Astrocyte of the cerebellum (primary cell): ENCODE results near the gene ZNF831.

Experiments used
- DNase-seq: peaks from one replicate; pipeline ENCODE4 v3.0.0-alpha.2; 2011; ENCODE audit warnings: low read depth
- H3K4me3 ChIP-seq: 2 replicates; pipeline ENCODE4 v1.5.1; 2011; ENCODE audit warnings: mild to moderate bottlenecking, low read depth, low read length, moderate library complexity
- in situ Hi-C: cut with HindIII; loops from 2 replicates; pipeline ENCODE4 v1.10.0; 2017; ENCODE audit warnings: low sequenced_read_pairs
- TF ChIP-seq, protein P1 (sequence below): IDR thresholded peaks from 2 replicates; pipeline ENCODE4 v1.5.1; 2012; ENCODE audit warnings: low read length, low read depth, moderate library complexity, mild to moderate bottlenecking; ENCODE audit errors: missing control alignments

The ZNF831 gene

DNA sequence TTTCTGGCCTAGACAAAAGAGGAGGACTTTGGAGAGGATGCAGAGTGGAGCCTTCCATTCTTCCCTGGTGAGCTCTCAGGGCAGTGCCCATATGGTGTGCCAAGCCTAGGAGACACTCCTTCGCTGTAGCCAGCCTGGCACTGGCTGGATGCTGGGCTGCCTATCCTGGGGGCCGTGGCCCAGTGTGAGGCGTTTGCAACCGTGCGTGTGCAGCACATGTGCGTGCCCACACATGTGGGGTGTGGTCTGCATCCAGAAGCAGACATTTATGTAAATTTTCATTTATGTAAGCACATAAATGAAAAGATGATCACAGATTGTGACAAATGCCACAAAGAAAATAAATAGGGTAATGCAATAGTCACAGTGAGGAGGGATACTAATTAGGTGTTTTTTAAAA is 35.8 kb upstream of the ZNF831 start:
- TF ChIP-seq, protein P1, sequence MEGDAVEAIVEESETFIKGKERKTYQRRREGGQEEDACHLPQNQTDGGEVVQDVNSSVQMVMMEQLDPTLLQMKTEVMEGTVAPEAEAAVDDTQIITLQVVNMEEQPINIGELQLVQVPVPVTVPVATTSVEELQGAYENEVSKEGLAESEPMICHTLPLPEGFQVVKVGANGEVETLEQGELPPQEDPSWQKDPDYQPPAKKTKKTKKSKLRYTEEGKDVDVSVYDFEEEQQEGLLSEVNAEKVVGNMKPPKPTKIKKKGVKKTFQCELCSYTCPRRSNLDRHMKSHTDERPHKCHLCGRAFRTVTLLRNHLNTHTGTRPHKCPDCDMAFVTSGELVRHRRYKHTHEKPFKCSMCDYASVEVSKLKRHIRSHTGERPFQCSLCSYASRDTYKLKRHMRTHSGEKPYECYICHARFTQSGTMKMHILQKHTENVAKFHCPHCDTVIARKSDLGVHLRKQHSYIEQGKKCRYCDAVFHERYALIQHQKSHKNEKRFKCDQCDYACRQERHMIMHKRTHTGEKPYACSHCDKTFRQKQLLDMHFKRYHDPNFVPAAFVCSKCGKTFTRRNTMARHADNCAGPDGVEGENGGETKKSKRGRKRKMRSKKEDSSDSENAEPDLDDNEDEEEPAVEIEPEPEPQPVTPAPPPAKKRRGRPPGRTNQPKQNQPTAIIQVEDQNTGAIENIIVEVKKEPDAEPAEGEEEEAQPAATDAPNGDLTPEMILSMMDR: no peak
- H3K4me3 ChIP-seq: no peak overlapping the region
- no peak for DNase-seq
- in situ Hi-C loops: no loop called here

DNA sequence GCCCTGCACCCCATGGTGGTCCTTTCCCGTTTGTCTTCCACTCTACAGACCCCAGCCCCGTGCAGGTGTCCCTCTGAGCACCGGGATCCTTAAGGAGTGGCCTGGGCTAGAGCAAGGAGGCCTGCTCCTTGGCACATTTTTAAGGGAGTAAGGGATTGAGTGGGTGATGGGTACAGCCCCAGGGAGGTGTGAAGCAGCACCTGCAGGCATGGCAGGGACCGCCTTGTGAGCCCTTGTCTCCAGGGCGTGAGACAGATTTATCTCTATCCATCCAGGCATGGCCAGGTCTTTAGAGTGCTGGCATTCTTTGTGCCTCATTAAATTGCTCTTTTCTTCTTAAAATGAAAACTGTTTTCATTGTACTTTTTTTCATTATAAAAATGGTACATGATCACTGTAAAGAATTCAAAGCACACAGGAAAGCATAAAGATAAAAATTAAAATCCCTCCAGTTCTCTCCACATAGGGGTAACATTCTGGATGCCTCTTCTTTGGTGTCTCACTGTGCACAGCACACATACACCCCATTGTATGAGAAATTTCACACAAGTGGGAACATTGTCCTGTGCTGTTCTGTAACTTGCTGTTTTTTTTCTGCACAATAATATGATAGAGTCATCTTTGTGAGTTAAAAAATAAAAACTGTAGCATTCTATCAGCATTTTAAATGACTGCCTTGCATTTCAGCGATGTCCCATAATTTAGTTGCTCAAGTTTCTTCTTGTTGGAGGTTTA is 31.9 kb upstream of the ZNF831 start:
- in situ Hi-C loops: no loop called here
- H3K4me3 ChIP-seq: no peak overlapping the region
- DNase-seq: no peak
- TF ChIP-seq, protein P1: no peak

DNA sequence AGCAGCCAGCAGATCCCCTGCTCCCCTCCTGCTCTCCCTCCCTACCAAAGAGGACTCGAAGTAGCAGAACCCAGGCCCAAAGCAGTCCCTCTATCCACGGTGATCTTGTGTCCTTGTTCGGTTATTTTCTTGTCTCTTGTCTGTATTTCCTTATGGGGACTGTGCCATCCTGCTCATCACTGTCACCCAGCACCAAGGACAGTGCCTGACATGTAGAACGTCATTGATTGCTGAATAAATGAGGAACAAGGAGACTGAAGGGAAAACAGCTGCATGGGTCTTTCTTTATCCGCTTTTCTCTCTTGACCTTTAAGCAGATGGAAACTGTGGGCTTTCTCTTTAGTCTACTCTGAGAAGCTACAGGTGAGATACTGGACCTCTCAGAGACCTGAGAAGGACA is 29.4 kb upstream of the ZNF831 start:
- no peak overlapping the region for H3K4me3 ChIP-seq
- in situ Hi-C loops: no loop called here
- no peak for DNase-seq
- TF ChIP-seq, protein P1: no peak

DNA sequence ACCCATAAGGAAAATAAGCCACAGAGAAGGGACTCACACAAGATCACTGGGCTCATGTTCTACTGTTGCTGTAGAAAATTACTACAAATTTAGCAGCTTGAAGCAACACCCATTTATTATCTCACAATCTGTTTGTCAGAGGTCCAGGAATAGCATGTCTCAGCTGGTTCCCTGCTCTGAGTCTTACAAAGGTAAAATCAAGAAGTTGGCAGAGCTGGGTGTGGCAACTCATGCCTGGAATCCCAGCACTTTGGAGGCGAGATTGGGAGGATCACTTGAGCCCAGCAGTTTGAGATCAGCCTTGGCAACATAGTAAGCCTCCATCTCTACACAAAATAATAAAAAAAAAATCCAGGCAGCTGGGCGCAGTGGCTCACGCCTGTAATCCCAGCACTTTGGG is 28.5 kb upstream of the ZNF831 start:
- H3K4me3 ChIP-seq: no peak overlapping the region
- in situ Hi-C loops: no loop called here
- TF ChIP-seq, protein P1: no peak
- DNase-seq: no peak

DNA sequence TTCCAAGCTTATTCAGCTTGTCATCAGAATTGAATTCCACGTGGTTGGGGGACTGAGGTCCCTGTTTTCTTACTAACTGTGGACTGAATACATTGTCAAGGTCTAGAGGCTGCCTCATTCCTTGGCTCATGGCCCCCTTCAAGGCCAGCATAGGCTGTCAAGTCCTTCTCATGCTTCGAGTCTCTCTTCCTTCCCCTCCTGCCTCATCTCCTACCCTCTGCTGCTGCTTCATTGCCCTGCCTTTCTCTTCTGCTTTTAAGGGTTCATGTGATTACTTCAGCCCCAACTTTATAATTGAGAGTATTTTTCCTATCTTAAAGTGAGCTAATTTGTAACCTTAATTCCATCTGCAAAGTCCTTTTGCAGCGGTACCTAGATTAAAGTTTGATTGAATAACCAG is 27.6 kb upstream of the ZNF831 start:
- no peak for DNase-seq
- TF ChIP-seq, protein P1: no peak
- no peak overlapping the region for H3K4me3 ChIP-seq
- in situ Hi-C loops: no loop called here

DNA sequence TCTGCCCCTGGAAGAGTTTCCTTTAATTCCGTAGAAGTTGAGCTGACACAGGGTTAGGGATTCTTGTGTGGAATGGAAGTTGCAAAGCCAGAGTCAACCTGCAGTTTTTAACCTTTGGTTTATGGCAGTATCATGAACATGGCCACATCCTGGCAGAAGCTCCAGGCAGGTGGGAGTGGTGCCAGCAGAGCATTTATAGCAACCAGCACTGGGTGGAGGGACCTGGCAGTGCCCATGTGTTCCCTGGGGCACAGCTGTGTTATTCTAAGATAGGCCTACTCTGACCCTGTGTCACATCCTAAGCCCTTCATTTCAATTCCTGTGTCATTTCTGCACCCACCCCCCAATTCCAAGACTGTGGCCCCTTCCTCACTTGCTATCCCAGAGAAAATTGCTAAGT is 26.1 kb upstream of the ZNF831 start:
- no peak for DNase-seq

More for the DNA sequence above, 26.1 kb upstream of the ZNF831 start:
- H3K4me3 ChIP-seq: no peak overlapping the region
- in situ Hi-C loops: no loop called here
- TF ChIP-seq, protein P1: no peak
